HUES48 (cell line): ENCODE results near the gene PER1.

ENCODE experiments used
- H3K27ac ChIP-seq: one replicate; pipeline ENCODE4 v1.7.0; 2013; ENCODE audit warnings: low read depth, low read length, inconsistent platforms
- H3K27me3 ChIP-seq: 2 replicates; pipeline ENCODE4 v1.6.1; 2013; ENCODE audit warnings: mild to moderate bottlenecking, low read length; ENCODE audit not compliant: control insufficient read depth, insufficient read depth
- H3K36me3 ChIP-seq: 2 replicates; pipeline ENCODE4 v1.6.1; 2013; ENCODE audit warnings: low read length; ENCODE audit not compliant: control insufficient read depth, insufficient read depth
- H3K4me1 ChIP-seq: 2 replicates; pipeline ENCODE4 v1.6.1; 2013; ENCODE audit warnings: mild to moderate bottlenecking, low read length; ENCODE audit not compliant: control insufficient read depth, insufficient read depth
- H3K4me3 ChIP-seq: 2 replicates; pipeline ENCODE4 v1.5.1; 2013; ENCODE audit warnings: mild to moderate bottlenecking, low read depth, low read length
- H3K9ac ChIP-seq: 2 replicates; pipeline ENCODE4 v1.6.1; 2013; ENCODE audit warnings: mild to moderate bottlenecking, low read depth, low read length, moderate library complexity
- H3K9me3 ChIP-seq: 2 replicates; pipeline ENCODE4 v1.6.1; 2013; ENCODE audit warnings: low read length; ENCODE audit not compliant: control insufficient read depth, insufficient read depth

The PER1 gene

GRCh38 chr17:8158267-8159031 lies 6.2 kb upstream of the PER1 start:
- Histone ChIP-seq H3K4me1 (peaks cover 17% of the 10 kb centered on the region), H3K36me3 (peaks cover 20% of the 10 kb centered on the region), H3K27me3 (no peaks in the 10 kb centered on the region), H3K27ac (peak overlapping the region; percentile 54), H3K4me3 (no peak overlapping the region), H3K9ac (no peak overlapping the region), H3K9me3 (no peaks in the 10 kb centered on the region)

- Histone ChIP-seq H3K27ac (peak overlapping the region; percentile 98), H3K27me3 (no peaks in the 10 kb centered on the region), H3K4me3 (peak overlapping the region; percentile 80), H3K9me3 (no peaks in the 10 kb centered on the region), H3K36me3 (peaks cover 18% of the 10 kb centered on the region), H3K9ac (peak overlapping the region; percentile 80), H3K4me1 (peaks cover 17% of the 10 kb centered on the region)
Measured at GRCh38 chr17:8156246-8156992, 4.2 kb upstream of the PER1 start.

GRCh38 chr17:8155996-8156245 lies 3.7 kb upstream of the PER1 start:
- Histone ChIP-seq H3K27me3 (no peaks in the 10 kb centered on the region), H3K9me3 (no peaks in the 10 kb centered on the region), H3K27ac (peak overlapping the region; percentile 73), H3K36me3 (peaks cover 13% of the 10 kb centered on the region), H3K4me3 (peak overlapping the region; percentile 80), H3K4me1 (peaks cover 17% of the 10 kb centered on the region), H3K9ac (peak overlapping the region; percentile 63)

- Histone ChIP-seq H3K9me3 (no peaks in the 10 kb centered on the region), H3K27ac (peak overlapping the region; percentile 73), H3K4me1 (peaks cover 17% of the 10 kb centered on the region)
Measured at GRCh38 chr17:8155231-8155995, 3.2 kb upstream of the PER1 start.

GRCh38 chr17:8154608-8155155 lies 2.5 kb upstream of the PER1 start:
- H3K4me1 ChIP-seq = peaks cover 17% of the 10 kb centered on the region
- peak overlapping the region; percentile 92 for H3K27ac ChIP-seq
- peak overlapping the region; percentile 64 for H3K4me3 ChIP-seq
- H3K9me3 ChIP-seq = no peaks in the 10 kb centered on the region
- H3K36me3 ChIP-seq = peaks cover 11% of the 10 kb centered on the region
- H3K9ac ChIP-seq = no peak overlapping the region
- H3K27me3 ChIP-seq = no peaks in the 10 kb centered on the region

More at GRCh38 chr17:8155231-8155995, 3.2 kb upstream of the PER1 start:
- H3K9ac ChIP-seq = peak overlapping the region; percentile 63
- peaks cover 10% of the 10 kb centered on the region for H3K36me3 ChIP-seq
- H3K4me3 ChIP-seq = peak overlapping the region; percentile 80
- H3K27me3 ChIP-seq = no peaks in the 10 kb centered on the region

- peak overlapping the region; percentile 92 for H3K27ac ChIP-seq
- no peaks in the 10 kb centered on the region for H3K9me3 ChIP-seq
- H3K4me1 ChIP-seq = peaks cover 17% of the 10 kb centered on the region
- H3K27me3 ChIP-seq = no peaks in the 10 kb centered on the region
- peaks cover 13% of the 10 kb centered on the region; the same call in 1 of the 2 replicates for H3K36me3 ChIP-seq
- peak overlapping the region; percentile 30; the same call in 1 of the 2 replicates for H3K9ac ChIP-seq
- peak overlapping the region; percentile 64 for H3K4me3 ChIP-seq
Measured at GRCh38 chr17:8153957-8154607, 1.9 kb upstream of the PER1 start.

- Histone ChIP-seq H3K9me3 (no peaks in the 10 kb centered on the region), H3K27me3 (no peaks in the 10 kb centered on the region), H3K36me3 (peaks cover 16% of the 10 kb centered on the region), H3K4me1 (peaks cover 17% of the 10 kb centered on the region), H3K27ac (peak overlapping the region; percentile 92), H3K4me3 (peak overlapping the region; percentile 64; the same call in 1 of the 2 replicates), H3K9ac (no peak overlapping the region)
Measured at GRCh38 chr17:8153525-8153956, 1.3 kb upstream of the PER1 start.

- no peaks in the 10 kb centered on the region for H3K27me3 ChIP-seq
- H3K27ac ChIP-seq = no peak overlapping the region
- no peak overlapping the region for H3K4me3 ChIP-seq
- no peaks in the 10 kb centered on the region for H3K9me3 ChIP-seq
- peaks cover 21% of the 10 kb centered on the region for H3K36me3 ChIP-seq
- no peak overlapping the region for H3K9ac ChIP-seq
- peaks cover 17% of the 10 kb centered on the region for H3K4me1 ChIP-seq
Measured at GRCh38 chr17:8153031-8153451, 837 bp upstream of the PER1 start.

- Histone ChIP-seq H3K27ac (peak overlapping the region; percentile 52), H3K36me3 (peaks cover 35% of the 10 kb centered on the region), H3K4me3 (peak overlapping the region; percentile 80), H3K4me1 (peaks cover 17% of the 10 kb centered on the region), H3K9ac (no peak overlapping the region; the same call in 1 of the 2 replicates), H3K27me3 (no peaks in the 10 kb centered on the region), H3K9me3 (no peaks in the 10 kb centered on the region)
Measured at GRCh38 chr17:8151641-8152111, 528 bp downstream of the PER1 start.

- Histone ChIP-seq H3K4me3 (peak overlapping the region; percentile 80), H3K27me3 (no peaks in the 10 kb centered on the region), H3K9me3 (no peaks in the 10 kb centered on the region), H3K9ac (no peak overlapping the region), H3K36me3 (peaks cover 40% of the 10 kb centered on the region), H3K4me1 (peaks cover 17% of the 10 kb centered on the region), H3K27ac (peak overlapping the region; percentile 52)
Measured at GRCh38 chr17:8151120-8151640, 1.0 kb downstream of the PER1 start.
